Dedifferentiated amniotic fluid mesenchymal stem cell (primary cell): Measurements from ENCODE around the gene OSBPL5.
"Not testable (repeated sequence)": the region's sequence is repeated elsewhere in the genome, so short reads cannot be mapped to it uniquely, and the experiment has no call there.

Experiments used
- DNase-seq: peaks from one replicate; pipeline ENCODE4 v3.0.0-alpha.2; 2016; ENCODE audit errors: extremely low spot score

OSBPL5 gene

GRCh38 chr11:3081386-3081751 is 83.7 kb downstream of the OSBPL5 start:
- no peak for DNase-seq

- DNase-seq: no peak
These were observed 84.3 kb downstream of the OSBPL5 start for GRCh38 chr11:3080733-3081385.

GRCh38 chr11:3080104-3080503 is 85.0 kb downstream of the OSBPL5 start:
- DNase-seq: no peak

- no peak for DNase-seq
These were observed 87.2 kb downstream of the OSBPL5 start for GRCh38 chr11:3077846-3078440.

- DNase-seq: no peak
These were observed 87.8 kb downstream of the OSBPL5 start for GRCh38 chr11:3077189-3077836.

GRCh38 chr11:3074912-3075589 is 90.1 kb downstream of the OSBPL5 start:
- no peak for DNase-seq

- peak; percentile 94 for DNase-seq
These were observed 92.1 kb downstream of the OSBPL5 start for GRCh38 chr11:3073029-3073435.

- no peak for DNase-seq
These were observed 95.7 kb downstream of the OSBPL5 start for GRCh38 chr11:3069425-3069824.

- DNase-seq: not testable (repeated sequence)
These were observed 98.8 kb downstream of the OSBPL5 start for GRCh38 chr11:3066308-3066707.

GRCh38 chr11:3064709-3065108 is 100.4 kb downstream of the OSBPL5 start:
- not testable (repeated sequence) for DNase-seq

GRCh38 chr11:3063876-3064275 is 101.2 kb downstream of the OSBPL5 start:
- DNase-seq: not testable (repeated sequence)

- not testable (repeated sequence) for DNase-seq
These were observed 101.7 kb downstream of the OSBPL5 start for GRCh38 chr11:3063432-3063831.

GRCh38 chr11:3060436-3061025 is 104.6 kb downstream of the OSBPL5 start:
- no peak for DNase-seq

- DNase-seq: peak; percentile 69
These were observed 106.1 kb downstream of the OSBPL5 start for GRCh38 chr11:3058753-3059664.

GRCh38 chr11:3057069-3057963 is 107.8 kb downstream of the OSBPL5 start, which contains the start of gene CARS1:
Gene CARS1 (minus strand): TSS chr11:3057423. CDS start chr11:3057367, 56 bp downstream.
- DNase-seq: peak; percentile 96

GRCh38 chr11:3056296-3057068 is 108.6 kb downstream of the OSBPL5 start:
- no peak for DNase-seq

GRCh38 chr11:3055891-3056290 is 109.2 kb downstream of the OSBPL5 start:
- DNase-seq: no peak

GRCh38 chr11:3052567-3052966 is 112.5 kb downstream of the OSBPL5 start:
- no peak for DNase-seq

- no peak for DNase-seq
These were observed 113.0 kb downstream of the OSBPL5 start for GRCh38 chr11:3052109-3052479.
